Kidney tubule cell (primary cell): ENCODE measurements around the gene DYNC1H1.
"Not testable (repeated sequence)": the region's sequence is repeated elsewhere in the genome, so short reads cannot be mapped to it uniquely, and the experiment has no call there.

ENCODE experiments used
- DNase-seq: peaks from one replicate; pipeline ENCODE4 v3.0.0-alpha.2; 2018; ENCODE audit warnings: low spot score

Gene DYNC1H1

GRCh38 chr14:102071283-102071998 is 107.1 kb downstream of the DYNC1H1 start:
- peak; percentile 81 for DNase-seq

- no peak for DNase-seq
Observed at GRCh38 chr14:102074415-102074964, 110.1 kb downstream of the DYNC1H1 start.

GRCh38 chr14:102075155-102075554 is 110.8 kb downstream of the DYNC1H1 start:
- DNase-seq: no peak

DNA sequence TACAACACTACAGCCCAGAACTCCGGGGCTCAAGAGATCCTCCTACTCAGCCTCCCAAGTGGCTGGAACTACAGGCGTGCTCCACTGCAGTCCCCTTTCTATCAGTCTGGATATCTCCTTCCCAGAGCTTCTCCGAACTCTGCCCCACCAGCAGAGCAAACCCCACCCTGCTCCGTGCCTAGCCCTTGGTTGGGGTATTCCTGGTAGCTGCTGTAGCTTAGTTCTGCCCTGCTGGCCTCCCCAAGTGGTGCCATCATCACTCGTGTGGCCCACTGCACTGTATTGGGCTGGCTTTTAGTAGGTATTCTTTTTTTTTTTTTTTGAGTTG is 113.0 kb downstream of the DYNC1H1 start:
- DNase-seq: no peak

GRCh38 chr14:102078361-102078791 is 114.0 kb downstream of the DYNC1H1 start:
- DNase-seq: not testable (repeated sequence)

DNA sequence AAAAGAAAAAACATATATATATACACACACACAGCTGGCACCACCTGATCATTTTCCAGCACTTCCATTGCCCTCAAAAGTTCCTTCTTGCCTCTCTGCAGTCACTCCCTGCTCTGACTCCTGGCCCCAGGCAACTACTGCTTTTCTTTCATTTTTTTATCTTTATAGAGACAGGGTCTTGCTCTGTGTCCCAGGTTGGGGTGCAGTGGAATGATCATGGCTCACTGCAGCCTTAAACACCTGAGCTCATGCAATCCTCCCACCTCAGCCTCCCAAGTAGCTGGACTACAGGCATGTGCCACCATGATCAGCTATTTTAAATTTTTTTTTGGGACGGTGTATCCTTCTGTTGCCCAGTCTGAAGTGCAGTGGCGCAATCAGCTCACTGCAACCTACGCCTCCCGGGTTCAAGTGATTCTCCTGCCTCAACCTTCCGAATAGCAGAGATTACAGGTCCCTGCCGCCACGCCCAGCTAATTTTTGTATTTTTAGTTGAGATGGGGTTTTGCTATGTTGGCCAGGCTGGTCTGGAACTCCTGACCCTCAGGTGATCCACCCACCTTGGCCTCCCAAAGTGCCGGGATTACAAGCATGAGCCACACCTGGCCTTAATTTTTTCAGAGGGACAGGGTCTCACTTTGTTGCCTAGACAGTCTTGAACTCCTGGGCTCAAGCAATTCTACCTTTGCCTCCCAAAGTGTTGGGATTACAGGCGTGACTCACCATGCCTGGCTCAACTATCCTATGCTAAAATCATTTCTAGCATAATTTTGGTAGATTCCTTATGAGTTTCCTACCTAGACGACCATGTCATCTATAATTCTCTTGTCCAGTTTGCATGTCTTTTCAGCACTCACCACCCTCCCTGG is 114.7 kb downstream of the DYNC1H1 start:
- no peak for DNase-seq

DNA sequence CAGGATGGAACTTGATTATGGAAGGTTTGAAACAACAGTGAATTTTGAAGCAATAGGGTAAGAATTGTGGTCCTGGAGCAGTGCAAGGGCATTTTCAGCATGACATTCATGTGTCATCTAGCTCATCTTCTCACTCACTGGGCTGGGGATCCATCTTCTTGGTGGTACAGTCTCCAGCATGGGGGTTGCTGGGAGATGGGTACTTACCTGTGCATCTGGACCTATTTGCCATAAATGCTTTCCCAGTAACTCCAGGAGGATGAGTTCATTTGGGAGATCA is 115.3 kb downstream of the DYNC1H1 start:
- no peak for DNase-seq

GRCh38 chr14:102080183-102081080 is 116.1 kb downstream of the DYNC1H1 start:
- no peak for DNase-seq

GRCh38 chr14:102081231-102082080 is 117.1 kb downstream of the DYNC1H1 start:
- DNase-seq: no peak

GRCh38 chr14:102084522-102084921 is 120.1 kb downstream of the DYNC1H1 start:
- not testable (repeated sequence) for DNase-seq

GRCh38 chr14:102084931-102085330 is 120.6 kb downstream of the DYNC1H1 start:
- DNase-seq: no peak

DNA sequence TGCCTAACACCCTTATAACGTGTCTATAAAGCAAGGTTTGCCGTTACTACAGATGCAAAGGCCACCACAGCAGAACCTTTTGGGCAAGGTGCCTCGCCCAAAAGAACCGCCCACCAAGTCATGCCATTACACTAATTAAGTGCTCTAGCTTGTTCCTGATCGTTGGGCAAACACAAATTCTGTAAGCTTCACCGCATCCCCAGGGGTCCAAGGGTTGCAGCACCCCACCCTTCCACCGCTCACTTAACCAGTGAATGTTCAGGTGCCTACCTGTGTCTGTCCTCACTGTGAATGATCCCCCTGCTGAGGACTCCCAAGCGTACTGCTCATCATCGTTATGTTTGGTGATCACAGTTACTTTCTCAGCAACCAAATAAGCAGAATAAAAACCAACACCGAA is 121.1 kb downstream of the DYNC1H1 start:
- no peak for DNase-seq

- peak; percentile 68 for DNase-seq
Observed at GRCh38 chr14:102085948-102086708, 121.8 kb downstream of the DYNC1H1 start.

DNA sequence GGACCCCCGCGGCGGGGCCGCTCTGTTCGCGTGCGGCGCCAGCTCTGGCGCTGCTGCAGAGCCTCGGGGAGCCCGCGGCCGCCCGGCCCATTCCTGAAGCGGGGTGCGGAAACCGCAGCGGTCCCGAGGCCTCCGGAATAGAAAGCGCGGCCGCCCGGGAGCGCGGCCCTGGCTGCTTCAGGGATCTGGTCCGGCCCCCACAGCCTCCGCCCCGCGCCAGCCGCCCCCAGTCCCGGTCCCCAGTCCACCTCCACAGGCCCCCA is 122.3 kb downstream of the DYNC1H1 start:
- DNase-seq: no peak

GRCh38 chr14:102086972-102087761 is 122.8 kb downstream of the DYNC1H1 start, which contains the start of gene HSP90AA1:
HSP90AA1 (minus strand) TSS chr14:102087044; CDS start chr14:102086378, 666 bp downstream.
- peak; percentile 96 for DNase-seq

DNA sequence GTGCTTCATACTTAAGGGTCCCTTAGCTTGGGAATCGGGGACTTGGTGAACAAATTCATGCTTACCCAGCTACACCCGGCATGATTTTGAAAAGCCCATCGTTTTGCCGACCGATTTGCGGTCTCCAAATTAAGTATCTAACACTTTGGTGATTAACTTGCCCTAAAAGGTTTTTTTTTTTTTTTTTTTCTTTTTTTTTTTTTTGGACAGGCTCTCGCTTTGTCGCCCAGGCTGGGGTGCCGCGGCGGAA is 123.3 kb downstream of the DYNC1H1 start:
- DNase-seq: no peak

- peak; percentile 58 for DNase-seq
Observed at GRCh38 chr14:102088012-102088792, 123.8 kb downstream of the DYNC1H1 start.

DNA sequence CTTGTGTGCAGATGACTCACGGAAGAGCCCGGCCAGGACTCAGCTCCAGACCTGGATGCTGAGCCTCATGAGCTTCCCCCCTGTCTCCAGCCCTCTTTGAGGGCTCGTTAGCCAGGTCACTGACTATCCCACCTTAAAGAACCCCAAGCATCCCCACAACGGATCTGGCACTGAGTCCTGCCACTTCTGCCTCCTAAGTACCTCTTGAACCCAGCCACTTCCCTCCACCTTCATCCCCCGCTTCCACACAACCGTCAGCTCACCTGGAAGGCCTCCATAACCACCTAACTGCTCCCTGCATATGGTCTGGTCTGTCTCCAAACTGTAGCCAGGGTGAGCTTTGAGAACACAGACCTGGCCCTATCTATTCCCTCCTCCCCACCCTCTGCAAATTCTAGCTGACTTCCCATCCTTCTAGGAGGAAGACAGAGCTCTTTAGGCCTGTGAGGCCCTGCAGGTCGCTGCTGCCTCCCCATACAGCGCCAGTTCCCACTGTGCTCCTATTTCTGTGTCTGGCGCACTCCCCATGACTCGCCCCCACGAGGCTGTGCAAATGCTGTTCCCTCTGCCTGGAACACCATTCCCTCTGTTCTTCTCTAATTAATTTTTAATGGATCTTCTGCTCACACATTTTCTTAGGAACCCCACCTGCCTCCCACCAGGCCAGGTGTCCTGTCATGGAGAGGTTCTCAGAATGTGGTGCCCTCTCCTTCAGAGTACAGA is 125.4 kb downstream of the DYNC1H1 start:
- no peak for DNase-seq

DNA sequence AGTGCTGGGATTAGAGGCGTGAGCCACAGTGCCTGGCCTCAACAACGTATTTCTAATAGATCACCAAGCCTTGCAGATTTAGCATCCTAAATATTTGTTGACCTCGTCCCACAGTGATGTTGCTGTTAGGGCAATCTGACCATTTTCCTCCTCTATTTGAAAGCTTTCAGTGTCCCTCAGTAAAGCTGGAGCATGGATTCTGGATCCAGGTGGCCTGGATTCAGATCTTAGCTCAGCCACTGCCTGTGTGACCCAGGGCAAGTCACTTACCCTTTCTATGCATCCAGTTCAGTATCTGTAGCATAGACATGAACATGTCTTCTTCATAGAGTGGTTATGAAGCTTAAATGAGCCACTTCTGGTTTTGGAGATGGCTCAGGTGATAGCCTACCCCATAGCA is 126.3 kb downstream of the DYNC1H1 start:
- DNase-seq: no peak
